OCI-M2 (cell line): ENCODE measurements around the gene ZNF583.

Experiments
- DNase-seq: peaks from one replicate; lab custom pipeline; 2025; ENCODE audit not compliant: unreplicated experiment; lab: John Stamatoyannopoulos, UW

The ZNF583 gene

DNA sequence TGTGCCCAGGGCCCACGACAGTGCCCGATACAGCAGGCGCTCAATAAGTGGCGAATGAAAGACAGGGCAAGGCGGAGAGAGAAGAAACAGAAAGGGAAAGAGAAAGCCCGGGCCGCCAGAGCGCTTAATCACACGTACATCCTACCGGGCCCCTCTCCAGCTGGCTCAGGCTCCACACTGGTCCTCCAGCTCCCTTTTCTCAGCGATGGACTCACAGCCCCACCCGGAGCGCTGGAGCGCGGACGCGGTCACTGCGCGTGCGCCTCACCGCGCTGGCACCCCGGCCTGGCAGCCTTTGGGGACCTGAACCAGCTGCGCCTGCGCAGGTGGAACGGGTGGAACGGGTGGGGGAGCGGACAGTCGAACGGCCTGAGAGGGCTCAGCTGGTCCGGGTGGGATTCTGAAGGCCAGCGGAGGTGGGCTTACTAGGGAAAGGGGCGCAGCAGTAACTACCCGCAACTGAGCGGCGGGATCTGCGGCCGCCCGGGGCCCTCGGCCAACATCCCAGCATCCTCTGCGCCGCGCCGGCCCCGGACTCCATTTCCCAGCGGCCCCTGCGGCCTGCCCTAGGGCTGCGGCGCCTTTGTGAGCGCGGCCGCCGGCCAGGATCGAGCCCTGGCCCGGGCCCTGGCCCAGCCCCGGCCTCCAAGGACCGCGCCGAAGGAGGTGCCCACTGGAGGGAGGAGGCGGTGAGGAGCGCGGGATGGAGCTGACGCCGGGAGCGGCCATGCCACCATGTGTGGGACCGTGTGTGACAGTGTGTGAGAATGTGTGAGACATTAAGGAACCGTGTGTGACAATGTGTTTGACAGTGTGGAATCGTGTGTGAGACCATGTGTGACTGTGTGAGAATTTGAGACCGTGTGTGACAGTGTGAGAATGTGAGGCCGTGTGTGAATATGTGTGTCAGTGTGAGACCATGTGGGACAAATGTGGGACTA is at the start of gene ZNF583:
ZNF583 (plus strand) TSS at position 569 of the 941 bp plus-strand sequence. CDS start 2,783 bp downstream, outside the sequence.
- DNase-seq = peak; percentile 92

DNA sequence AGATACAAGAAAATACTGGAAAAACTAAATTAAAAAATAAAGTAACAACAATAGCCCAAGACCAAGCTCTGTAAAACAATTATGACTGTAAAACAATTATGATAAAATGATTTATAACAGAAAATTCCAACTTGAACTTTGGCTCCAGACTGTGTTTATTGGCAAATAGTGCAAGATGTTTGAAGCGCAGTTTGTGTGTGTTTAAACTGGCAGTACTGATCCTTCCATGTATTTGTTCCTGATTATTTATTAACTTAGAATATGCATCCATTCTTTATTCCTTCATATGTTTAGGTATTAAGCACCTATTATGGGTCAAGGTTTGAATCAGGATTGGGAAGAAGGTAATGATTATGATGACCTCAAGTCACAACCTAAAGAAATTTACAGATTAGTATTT is 48.6 kb upstream of the ZNF583 start:
- DNase-seq = no peak

- DNase-seq = no peak
Observed at GRCh38 chr19:56356944-56357343, 47.2 kb upstream of the ZNF583 start.

DNA sequence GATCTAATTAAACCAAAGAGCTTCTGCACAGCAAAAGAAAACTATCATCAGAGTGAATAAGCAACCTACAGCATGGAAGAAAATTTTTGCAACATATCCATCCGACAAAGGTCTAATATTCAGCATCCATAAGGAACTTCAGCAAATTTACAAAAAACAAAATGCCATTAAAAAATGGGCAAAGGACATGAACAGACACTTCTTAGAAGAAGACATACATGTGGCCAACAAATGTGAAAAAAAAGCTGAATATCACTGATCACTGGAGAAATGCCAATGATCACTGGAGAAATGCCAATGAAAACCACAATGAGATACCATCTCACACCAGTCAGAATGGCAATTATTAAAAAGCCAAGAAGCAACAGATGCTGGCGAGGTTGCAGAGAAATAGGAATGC is 43.3 kb upstream of the ZNF583 start:
- no peak for DNase-seq

DNA sequence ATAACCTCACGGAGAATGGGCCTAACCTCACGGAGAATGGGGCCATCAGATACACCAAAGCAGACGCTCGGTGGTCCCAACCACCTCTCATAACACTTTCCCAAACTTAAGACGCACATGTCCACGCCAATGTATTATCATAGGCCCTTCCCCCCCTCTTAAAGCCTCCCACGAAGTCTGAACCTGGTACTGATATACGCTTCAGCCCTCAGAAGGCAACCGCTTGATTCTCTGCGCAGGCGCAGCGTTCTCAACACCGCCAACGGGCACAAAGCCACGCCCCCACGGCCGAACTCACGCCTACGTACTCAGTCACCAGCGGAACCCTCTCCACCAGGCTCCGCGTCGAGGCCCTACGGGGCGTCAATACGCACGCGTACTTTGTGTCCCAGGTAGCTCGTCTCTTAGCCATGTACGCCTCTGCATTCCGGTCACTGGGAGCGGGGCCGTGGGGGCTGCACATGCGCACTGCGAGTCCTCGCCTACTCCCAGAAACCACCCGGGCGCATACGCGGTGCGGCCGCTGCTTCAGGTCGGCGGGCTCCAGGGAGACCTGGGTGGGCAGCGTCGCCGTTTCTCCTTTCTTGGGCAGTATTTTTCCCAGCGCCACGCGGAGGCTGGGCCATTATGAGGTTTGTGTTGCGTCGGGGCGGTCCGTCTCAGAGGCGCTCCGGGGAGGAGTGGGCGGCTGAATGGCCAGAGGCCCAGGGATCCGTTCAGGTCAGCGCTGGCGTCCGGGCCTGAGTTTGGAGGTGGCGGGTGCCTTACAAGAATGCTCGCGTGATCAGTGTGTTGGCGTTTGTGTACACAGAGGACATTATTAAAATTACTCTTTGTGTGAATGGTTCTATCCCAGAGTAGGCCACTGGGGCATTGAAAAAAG is 36.1 kb upstream of the ZNF583 start:
- DNase-seq = peak; percentile 89

DNA sequence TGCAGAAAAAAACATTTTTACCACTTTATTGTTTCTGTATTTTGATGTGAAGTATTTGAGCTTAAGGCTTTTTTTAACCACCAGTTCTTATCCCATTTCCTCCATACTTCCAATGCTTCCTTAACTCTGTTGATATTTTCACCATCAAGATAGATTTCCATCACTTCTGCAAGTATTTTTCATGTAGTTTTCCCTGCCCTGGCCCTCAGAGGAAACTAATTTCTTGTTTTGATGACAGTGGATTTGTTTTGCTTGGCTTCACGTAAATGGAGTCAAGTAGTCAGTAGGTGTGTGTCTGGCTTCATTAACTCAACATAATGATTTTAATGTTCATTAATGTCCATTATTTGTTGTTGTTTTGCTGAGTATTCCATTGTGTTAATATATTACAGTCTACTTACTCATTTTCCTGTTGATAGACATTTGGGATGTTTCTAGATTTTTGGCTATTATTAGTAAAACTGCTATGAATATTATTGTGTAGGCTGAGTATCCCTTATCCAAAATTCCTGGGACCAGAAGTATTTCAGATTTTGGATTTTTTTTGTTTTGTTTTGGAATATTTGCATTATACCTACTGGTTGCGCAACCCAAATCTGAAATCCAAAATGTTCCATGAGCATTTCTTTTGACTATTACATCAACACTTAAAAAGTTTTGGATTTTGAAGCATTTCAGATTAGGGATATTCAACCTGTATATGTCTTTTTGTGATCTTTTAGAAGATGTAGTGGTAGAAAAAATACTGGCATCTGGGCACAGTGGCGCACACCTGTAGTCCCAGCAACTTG is 34.1 kb upstream of the ZNF583 start:
- no peak for DNase-seq

GRCh38 chr19:56372281-56372680 is 31.9 kb upstream of the ZNF583 start:
- DNase-seq = no peak

DNA sequence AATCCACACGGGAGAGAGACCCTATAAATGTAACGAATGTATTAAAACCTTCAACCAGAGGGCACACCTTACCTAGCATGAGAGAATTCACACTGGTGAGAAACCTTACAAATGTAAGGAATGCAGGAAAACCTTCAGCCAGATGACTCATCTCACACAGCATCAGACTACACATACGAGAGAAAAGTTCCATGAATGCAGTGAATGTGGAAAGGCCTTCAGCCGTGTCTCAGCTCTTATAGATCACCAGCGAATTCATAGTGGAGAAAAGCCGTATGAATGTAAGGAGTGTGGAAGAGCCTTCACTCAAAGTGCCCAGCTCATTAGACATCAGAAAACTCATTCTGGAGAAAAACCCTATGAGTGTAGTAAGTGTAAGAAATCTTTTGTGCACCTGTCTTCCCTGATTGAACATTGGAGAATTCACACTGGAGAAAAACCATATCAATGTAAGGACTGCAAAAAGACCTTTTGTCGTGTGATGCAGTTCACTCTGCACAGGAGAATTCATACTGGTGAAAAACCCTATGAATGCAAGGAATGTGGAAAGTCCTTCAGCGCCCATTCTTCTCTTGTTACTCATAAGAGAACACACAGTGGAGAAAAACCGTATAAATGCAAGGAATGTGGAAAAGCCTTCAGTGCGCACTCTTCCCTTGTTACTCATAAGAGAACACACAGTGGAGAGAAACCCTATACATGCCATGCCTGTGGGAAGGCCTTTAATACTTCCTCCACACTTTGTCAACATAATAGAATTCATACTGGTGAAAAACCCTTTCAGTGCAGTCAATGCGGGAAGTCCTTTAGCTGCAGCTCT is 26.8 kb upstream of the ZNF583 start:
- no peak for DNase-seq

- no peak for DNase-seq
Observed at GRCh38 chr19:56383826-56384605, 20.1 kb upstream of the ZNF583 start.

DNA sequence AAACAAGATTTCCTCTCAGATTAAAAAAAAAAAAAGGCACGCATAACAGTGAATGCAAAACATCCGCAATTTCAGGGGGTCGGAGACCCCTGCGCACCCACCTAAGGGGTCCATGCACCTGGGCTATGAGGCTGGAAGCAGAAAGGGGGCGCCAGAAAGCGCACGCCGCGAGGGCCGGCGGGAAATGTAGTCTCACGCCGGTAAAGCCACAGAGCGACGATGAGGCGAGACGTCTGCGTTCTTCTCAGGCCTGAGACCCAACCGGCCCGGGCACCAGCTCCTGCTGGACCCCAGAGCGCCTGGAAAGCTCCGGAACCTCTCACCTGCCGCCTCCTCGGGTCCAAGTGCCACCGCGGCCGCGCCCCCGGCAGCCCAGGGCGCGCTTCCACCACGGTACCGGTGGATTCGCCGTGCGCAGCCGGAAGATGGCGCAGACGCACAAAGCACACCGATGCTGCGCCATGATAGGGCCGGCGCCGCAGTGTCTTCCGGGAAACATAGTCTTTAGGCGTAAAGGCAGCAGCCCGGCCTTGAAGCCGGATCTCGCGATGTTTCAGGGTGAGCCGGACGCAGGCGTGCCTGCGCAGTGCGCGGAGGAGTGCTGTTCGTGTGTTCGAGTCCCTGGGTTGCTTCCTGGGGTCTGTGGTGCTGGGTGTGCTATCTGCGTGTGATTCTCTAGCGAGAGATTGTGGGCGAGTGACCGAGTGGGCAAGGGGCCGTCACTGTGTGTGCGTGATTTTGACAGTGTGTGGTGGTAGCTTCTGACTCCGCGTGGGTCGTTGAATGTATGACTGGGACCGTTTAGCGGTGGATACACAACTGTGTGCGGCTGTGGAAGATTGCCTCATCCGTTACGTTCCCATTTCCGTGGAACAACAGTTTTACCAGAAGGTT is 10.8 kb upstream of the ZNF583 start, which contains the start of gene ZNF582:
ZNF582 (minus strand) TSS at position 416 of the 894 bp plus-strand sequence. CDS start 1,782 bp downstream, outside the sequence.
- peak; percentile 83 for DNase-seq

DNA sequence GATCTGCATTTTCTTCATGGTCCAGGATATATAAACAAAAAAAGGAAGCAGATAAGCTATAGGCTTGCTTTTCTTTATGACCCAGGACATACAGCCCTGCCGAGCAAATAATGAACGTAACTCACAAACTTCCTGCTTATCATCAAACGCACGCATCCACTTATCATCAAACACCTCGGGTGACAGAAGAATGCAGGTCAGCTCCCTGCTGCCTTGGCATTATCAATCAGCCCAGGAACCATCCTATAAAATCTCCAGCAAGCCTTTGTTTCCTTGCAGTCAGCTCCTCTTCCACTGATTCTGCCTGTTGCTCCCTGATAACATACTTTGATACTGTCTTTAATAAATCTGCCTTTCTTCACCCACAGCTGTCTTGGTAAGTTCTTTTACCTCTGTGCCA is 5.3 kb upstream of the ZNF583 start:
- no peak for DNase-seq

- DNase-seq = no peak
Observed at GRCh38 chr19:56400485-56400884, 3.6 kb upstream of the ZNF583 start.

- DNase-seq = no peak
Observed at GRCh38 chr19:56403261-56403660, 871 bp upstream of the ZNF583 start.

DNA sequence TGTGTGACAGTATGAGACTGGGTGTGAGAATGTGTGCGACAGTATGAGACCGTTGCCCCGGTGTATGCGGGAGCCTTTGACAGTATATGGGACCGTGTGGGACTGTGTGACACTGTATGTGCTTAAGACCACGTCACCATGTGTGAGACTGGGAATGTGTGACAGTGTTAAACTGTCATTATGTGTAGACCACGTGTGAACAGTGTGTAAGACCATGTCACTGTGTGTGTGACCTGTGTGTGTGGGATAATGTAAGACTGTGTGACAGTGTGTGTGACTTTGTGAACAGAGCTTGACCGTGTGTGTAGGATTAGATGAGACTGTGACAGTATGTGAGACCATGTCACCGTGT is 549 bp downstream of the ZNF583 start:
- DNase-seq = no peak

- DNase-seq = no peak
Observed at GRCh38 chr19:56405062-56405461, 930 bp downstream of the ZNF583 start.

DNA sequence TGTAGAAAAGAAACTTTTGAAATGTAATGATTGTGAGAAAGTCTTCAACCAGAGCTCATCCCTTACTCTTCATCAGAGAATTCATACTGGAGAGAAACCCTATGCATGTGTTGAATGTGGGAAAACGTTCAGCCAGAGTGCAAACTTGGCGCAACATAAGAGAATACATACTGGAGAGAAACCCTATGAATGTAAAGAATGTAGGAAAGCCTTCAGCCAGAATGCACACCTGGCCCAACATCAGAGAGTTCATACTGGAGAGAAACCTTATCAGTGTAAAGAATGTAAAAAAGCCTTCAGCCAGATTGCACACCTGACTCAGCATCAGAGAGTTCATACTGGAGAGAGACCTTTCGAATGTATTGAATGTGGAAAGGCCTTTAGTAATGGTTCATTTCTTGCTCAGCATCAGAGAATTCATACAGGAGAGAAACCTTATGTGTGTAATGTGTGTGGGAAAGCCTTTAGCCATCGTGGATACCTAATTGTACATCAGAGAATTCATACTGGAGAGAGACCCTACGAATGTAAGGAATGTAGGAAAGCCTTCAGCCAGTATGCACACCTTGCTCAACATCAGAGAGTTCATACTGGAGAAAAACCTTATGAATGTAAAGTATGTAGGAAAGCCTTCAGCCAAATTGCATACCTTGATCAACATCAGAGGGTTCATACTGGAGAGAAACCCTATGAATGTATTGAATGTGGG is 19.3 kb downstream of the ZNF583 start:
- no peak for DNase-seq

DNA sequence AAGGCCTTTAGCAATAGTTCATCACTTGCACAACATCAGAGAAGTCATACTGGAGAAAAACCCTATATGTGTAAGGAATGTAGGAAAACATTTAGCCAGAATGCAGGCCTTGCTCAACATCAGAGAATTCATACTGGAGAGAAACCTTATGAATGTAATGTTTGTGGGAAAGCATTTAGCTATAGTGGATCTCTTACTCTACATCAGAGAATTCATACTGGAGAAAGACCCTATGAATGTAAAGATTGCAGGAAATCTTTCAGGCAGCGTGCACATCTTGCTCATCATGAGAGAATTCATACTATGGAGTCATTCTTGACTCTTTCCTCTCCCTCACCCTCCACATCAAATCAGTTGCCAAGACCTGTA is 19.8 kb downstream of the ZNF583 start:
- DNase-seq = no peak
